ENCODE data around the gene EEF2KMT.

The EEF2KMT gene

DNA sequence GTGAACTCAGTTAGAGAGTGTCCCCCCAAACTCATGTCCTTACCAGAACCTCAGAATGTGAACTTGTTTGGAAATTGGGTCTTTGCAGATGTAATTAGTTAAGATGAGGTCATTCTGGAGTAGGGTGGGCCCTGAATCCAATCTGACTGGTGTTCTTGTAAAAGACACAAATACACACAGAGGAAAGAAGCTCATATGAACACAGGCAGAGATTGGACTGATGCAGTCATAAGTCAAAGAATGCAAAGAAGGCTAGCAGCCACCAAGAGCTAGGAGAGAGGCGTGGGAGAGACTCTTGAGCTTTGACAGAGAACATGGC lies 61.7 kb downstream of the EEF2KMT start:
- DNase-seq, result no peak
- no peaks in the 10 kb centered on the region for H3K9me3 ChIP-seq
- no peaks in the 10 kb centered on the region for H3K36me3 ChIP-seq
- TF ChIP-seq, protein P1, sequence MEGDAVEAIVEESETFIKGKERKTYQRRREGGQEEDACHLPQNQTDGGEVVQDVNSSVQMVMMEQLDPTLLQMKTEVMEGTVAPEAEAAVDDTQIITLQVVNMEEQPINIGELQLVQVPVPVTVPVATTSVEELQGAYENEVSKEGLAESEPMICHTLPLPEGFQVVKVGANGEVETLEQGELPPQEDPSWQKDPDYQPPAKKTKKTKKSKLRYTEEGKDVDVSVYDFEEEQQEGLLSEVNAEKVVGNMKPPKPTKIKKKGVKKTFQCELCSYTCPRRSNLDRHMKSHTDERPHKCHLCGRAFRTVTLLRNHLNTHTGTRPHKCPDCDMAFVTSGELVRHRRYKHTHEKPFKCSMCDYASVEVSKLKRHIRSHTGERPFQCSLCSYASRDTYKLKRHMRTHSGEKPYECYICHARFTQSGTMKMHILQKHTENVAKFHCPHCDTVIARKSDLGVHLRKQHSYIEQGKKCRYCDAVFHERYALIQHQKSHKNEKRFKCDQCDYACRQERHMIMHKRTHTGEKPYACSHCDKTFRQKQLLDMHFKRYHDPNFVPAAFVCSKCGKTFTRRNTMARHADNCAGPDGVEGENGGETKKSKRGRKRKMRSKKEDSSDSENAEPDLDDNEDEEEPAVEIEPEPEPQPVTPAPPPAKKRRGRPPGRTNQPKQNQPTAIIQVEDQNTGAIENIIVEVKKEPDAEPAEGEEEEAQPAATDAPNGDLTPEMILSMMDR (IDR thresholded peaks at IDR 0.05; ENCODE audit: low read depth, low read length), result no peak
- peaks cover 33% of the 10 kb centered on the region for H3K27me3 ChIP-seq
- no peak overlapping the region for H3K4me3 ChIP-seq (ENCODE audit: low read depth, low read length)
- H3K4me1 ChIP-seq, result no peaks in the 10 kb centered on the region; the same call in 1 of the 2 replicates

Measured in BE2C (cell line).